Fibroblast of lung (primary cell): Measurements from ENCODE around the gene POTEF.
"Not testable (repeated sequence)": the region's sequence is repeated elsewhere in the genome, so short reads cannot be mapped to it uniquely, and the experiment has no call there.

Source experiments
- CTCF ChIP-seq, 2 donors: IDR thresholded peaks in 1 of 2; conservative IDR thresholded peaks in 1 of 2; 1 replicate in 1 of 2; 2 replicates in 1 of 2; pipeline ENCODE4 v1.5.1; 2011 to 2012; ENCODE audit warnings: low read length in 2 of 2, control low read depth in 1 of 2, inconsistent platforms in 1 of 2, low read depth in 1 of 2, mild to moderate bottlenecking in 1 of 2
- EZH2 ChIP-seq: IDR thresholded peaks from 2 replicates; pipeline ENCODE4 v1.5.1; 2012; ENCODE audit warnings: low read length, control low read depth, mild to moderate bottlenecking; ENCODE audit errors: missing control alignments

GRCh38 chr2:130138326-130138725, 9.3 kb upstream of the POTEF start:
- not testable (repeated sequence) for TF ChIP-seq CTCF (conservative IDR thresholded peaks at IDR 0.05 in 1 of 2, IDR thresholded peaks at IDR 0.05 in 1 of 2; ENCODE audit: low read depth in 1 of 2, low read length in 2 of 2); EZH2
